IMR-90 (cell line): Measurements from ENCODE around the gene WNT7B. TPM values are rescaled to one million over a fixed set of nuclear protein-coding genes. Genes with fewer than 3 reads are reported as not detected.

Source experiments
- ATAC-seq: fragments of 200-7000 bp; cut with Tn5 transposase; 2 replicates; pipeline ENCODE4 v1.9.1; 2020; ENCODE audit warnings: low read depth, mild to moderate bottlenecking, moderate library complexity
- BruUV-seq: library from RNA; stranded (reverse); fragments of 400-500 nt; replicated peaks from 2 replicates; lab custom pipeline; 2021; lab: Mats Ljungman, UMichigan
- CTCF ChIA-PET: fragments of 300-600 bp; formaldehyde crosslinking; extraction: SDS; loops from one replicate; lab custom pipeline; 2021; ENCODE audit warnings: antibody characterized with exemption; lab: Yijun Ruan, JAX
- POLR2A ChIA-PET: fragments of 300-600 bp; sonication (Branson Sonifier 250); formaldehyde crosslinking; loops from one replicate; lab custom pipeline; 2022; ENCODE audit warnings: antibody characterized with exemption; ENCODE audit not compliant: unreplicated experiment; lab: Charles Lee
- DNase-seq: peaks from one replicate; pipeline ENCODE4 v3.0.0; 2013
- H2AFZ ChIP-seq: replicated peaks from 2 replicates; pipeline ENCODE3; 2013; ENCODE audit warnings: low read length, mild to moderate bottlenecking; ENCODE audit not compliant: poor library complexity
- H2AK5ac ChIP-seq: 2 replicates; pipeline ENCODE4 v1.6.1; 2013; ENCODE audit warnings: low read depth, low read length, inconsistent platforms
- H2AK9ac ChIP-seq: replicated peaks from 2 replicates; pipeline ENCODE3; 2013; ENCODE audit warnings: mild to moderate bottlenecking, low read depth, low read length, moderate library complexity; ENCODE audit not compliant: poor library complexity
- H2BK120ac ChIP-seq: 2 replicates; pipeline ENCODE4 v1.6.1; 2013; ENCODE audit warnings: low read depth, low read length, inconsistent platforms
- H2BK15ac ChIP-seq: 3 replicates; pipeline ENCODE4 v1.6.1; 2013; ENCODE audit warnings: low read depth, low read length, inconsistent platforms
- H2BK20ac ChIP-seq: 2 replicates; pipeline ENCODE4 v1.6.1; 2013; ENCODE audit warnings: low read depth, mild to moderate bottlenecking, inconsistent platforms, low read length, moderate library complexity
- H2BK5ac ChIP-seq: 2 replicates; pipeline ENCODE4 v1.6.1; 2013; ENCODE audit warnings: mild to moderate bottlenecking, low read depth, low read length, inconsistent platforms; ENCODE audit not compliant: poor library complexity, severe bottlenecking
- H3K14ac ChIP-seq: replicated peaks from 2 replicates; pipeline ENCODE4 v1.6.1; 2013; ENCODE audit warnings: low read depth, low read length, inconsistent platforms
- H3K18ac ChIP-seq: 2 replicates; pipeline ENCODE4 v1.6.1; 2013; ENCODE audit warnings: low read depth, low read length, control low read depth
- H3K23ac ChIP-seq: 2 replicates; pipeline ENCODE4 v1.6.1; 2013; ENCODE audit warnings: low read depth, low read length, inconsistent platforms
- H3K27ac ChIP-seq: 2 replicates; pipeline ENCODE4 v1.5.1; 2013; ENCODE audit warnings: mild to moderate bottlenecking, control low read depth, low read length; ENCODE audit not compliant: insufficient read depth
- H3K27me3 ChIP-seq: 2 replicates; pipeline ENCODE4 v1.6.1; 2013; ENCODE audit warnings: low read length; ENCODE audit not compliant: control insufficient read depth, insufficient read depth
- H3K36me3 ChIP-seq: 2 replicates; pipeline ENCODE4 v1.6.1; 2013; ENCODE audit warnings: low read length, mixed read lengths; ENCODE audit not compliant: control insufficient read depth, insufficient read depth
- H3K4ac ChIP-seq: 2 replicates; pipeline ENCODE4 v1.6.1; 2013; ENCODE audit warnings: low read depth, low read length, inconsistent platforms
- H3K4me1 ChIP-seq: 2 replicates; pipeline ENCODE4 v1.6.1; 2013; ENCODE audit warnings: low read length, mixed read lengths; ENCODE audit not compliant: control insufficient read depth, insufficient read depth
- H3K4me2 ChIP-seq: 2 replicates; pipeline ENCODE4 v1.6.1; 2013; ENCODE audit warnings: low read depth, mild to moderate bottlenecking, control low read depth, low read length, moderate library complexity
- H3K4me3 ChIP-seq: 2 replicates; pipeline ENCODE4 v1.5.1; 2013; ENCODE audit warnings: low read depth, mild to moderate bottlenecking, control low read depth, low read length, moderate library complexity; ENCODE audit not compliant: insufficient read depth
- H3K56ac ChIP-seq: 2 replicates; pipeline ENCODE4 v1.6.1; 2013; ENCODE audit warnings: low read length, inconsistent platforms; ENCODE audit not compliant: insufficient read depth; ENCODE audit errors: extremely low read depth
- H3K79me1 ChIP-seq, 2 experiments: 2 replicates each; pipeline ENCODE4 v1.6.1; 2013; ENCODE audit warnings: low read length in 2 of 2, inconsistent platforms in 1 of 2, low read depth in 1 of 2
- H3K9ac ChIP-seq: 2 replicates; pipeline ENCODE4 v1.6.1; 2013; ENCODE audit warnings: low read depth, low read length, control low read depth
- H3K9me1 ChIP-seq: 2 replicates; pipeline ENCODE4 v1.6.1; 2013; ENCODE audit warnings: low read length, inconsistent platforms; ENCODE audit not compliant: insufficient read depth
- H3K9me3 ChIP-seq: 2 replicates; pipeline ENCODE4 v1.6.1; 2013; ENCODE audit warnings: low read length; ENCODE audit not compliant: control insufficient read depth, insufficient read depth
- H4K20me1 ChIP-seq: 2 replicates; pipeline ENCODE4 v1.6.1; 2013; ENCODE audit warnings: low read length, inconsistent platforms; ENCODE audit not compliant: insufficient read depth
- H4K5ac ChIP-seq: 2 replicates; pipeline ENCODE4 v1.6.1; 2013; ENCODE audit warnings: mild to moderate bottlenecking, low read depth, low read length, control low read depth
- H4K8ac ChIP-seq, 2 experiments: 2 replicates each; pipeline ENCODE4 v1.6.1; 2013; ENCODE audit warnings: low read depth in 2 of 2, low read length in 2 of 2, control low read depth in 1 of 2, inconsistent platforms in 1 of 2
- H4K91ac ChIP-seq: 2 replicates; pipeline ENCODE4 v1.6.1; 2013; ENCODE audit warnings: low read depth, low read length, inconsistent platforms; ENCODE audit not compliant: insufficient read depth
- BHLHE40 ChIP-seq: fragments of 150-350 bp; IDR thresholded peaks from 2 replicates; pipeline ENCODE4 v1.6.1; 2016; ENCODE audit warnings: mild to moderate bottlenecking, low read depth, low read length
- MXI1 ChIP-seq: IDR thresholded peaks from 2 replicates; pipeline ENCODE4 v1.6.1; 2012; ENCODE audit warnings: low read depth, mild to moderate bottlenecking, low read length, moderate library complexity, borderline replicate concordance
- NFE2L2 ChIP-seq: fragments of 150-350 bp; IDR thresholded peaks from 2 replicates; pipeline ENCODE4 v1.6.1; 2016; ENCODE audit warnings: low read depth, mild to moderate bottlenecking, low read length
- RAD21 ChIP-seq: IDR thresholded peaks from 2 replicates; pipeline ENCODE4 v1.6.1; 2012; ENCODE audit warnings: low read length, improper control_type of control experiment
- RCOR1 ChIP-seq: IDR thresholded peaks from 2 replicates; pipeline ENCODE4 v1.6.1; 2012; ENCODE audit warnings: mild to moderate bottlenecking, low read length, improper control_type of control experiment; ENCODE audit not compliant: insufficient replicate concordance
- SMC3 ChIP-seq: fragments of 150-350 bp; IDR thresholded peaks from 2 replicates; pipeline ENCODE4 v1.6.1; 2016; ENCODE audit warnings: low read depth, mild to moderate bottlenecking, antibody characterized with exemption, low read length, moderate library complexity
- WGBS, 2 experiments: methylation state at CpG; one replicate each; pipeline versions ENCODE4 v1.1.5 to v1.1.7; 2013; ENCODE audit warnings: missing lambda C conversion rate in 2 of 2; ENCODE audit not compliant: insufficient read length in 1 of 2; ENCODE audit errors: extremely low coverage in 2 of 2; 5-methylcytosine and 5-hydroxymethylcytosine counted together
- dilution Hi-C: fragments of 300-500 bp; cut with HindIII; formaldehyde crosslinking; loops from one replicate; pipeline ENCODE4 v1.14.3; 2018; ENCODE audit warnings: low sequenced_read_pairs; ENCODE audit not compliant: unreplicated experiment
- in situ Hi-C: fragments of 300-500 bp; cut with MboI; formaldehyde crosslinking; loops from 3 replicates; pipeline ENCODE4 v1.14.3; 2019; ENCODE audit warnings: low sequenced_read_pairs, inconsistent platforms, mixed read lengths
- intact Hi-C: fragments of 100-400 bp; cut with micrococcal nuclease; formaldehyde crosslinking; loops from 2 replicates; pipeline ENCODE4 v1.10.0; 2022
- polyA plus RNA-seq, 3 experiments: library from polyadenylated mRNA; depleted of rRNA; stranded (reverse); fragments of >200 nt; gene quantifications; 2 replicates each; pipeline ENCODE4 v1.2.3, GENCODE V29; 2012; ENCODE audit warnings: low replicate concordance in 1 of 3
- total RNA-seq: library from RNA; depleted of rRNA; stranded (reverse); fragments of >200 nt; gene quantifications from 2 replicates; pipeline ENCODE4 v1.2.3, GENCODE V29; 2012
- TF ChIP-seq, protein P1 (sequence below): fragments of 150-350 bp; IDR thresholded peaks from 2 replicates; pipeline ENCODE4 v1.6.1; 2016; ENCODE audit warnings: low read depth, mild to moderate bottlenecking, low read length, moderate library complexity, borderline replicate concordance
- TF ChIP-seq, protein P2 (sequence below): fragments of 150-350 bp; IDR thresholded peaks from 2 replicates; pipeline ENCODE4 v1.6.1; 2017; ENCODE audit warnings: mild to moderate bottlenecking, antibody characterized with exemption, low read length, low read depth
- TF ChIP-seq, protein P3 (sequence below): conservative IDR thresholded peaks from 2 replicates; pipeline ENCODE4 v1.5.1; 2012; ENCODE audit warnings: mild to moderate bottlenecking, low read depth, low read length, improper control_type of control experiment

Gene WNT7B
- total and polyA plus RNA-seq, 2 of the 4 experiments (the other 2 are of a cell fraction) = under 0.01 to 0.15 TPM

DNA sequence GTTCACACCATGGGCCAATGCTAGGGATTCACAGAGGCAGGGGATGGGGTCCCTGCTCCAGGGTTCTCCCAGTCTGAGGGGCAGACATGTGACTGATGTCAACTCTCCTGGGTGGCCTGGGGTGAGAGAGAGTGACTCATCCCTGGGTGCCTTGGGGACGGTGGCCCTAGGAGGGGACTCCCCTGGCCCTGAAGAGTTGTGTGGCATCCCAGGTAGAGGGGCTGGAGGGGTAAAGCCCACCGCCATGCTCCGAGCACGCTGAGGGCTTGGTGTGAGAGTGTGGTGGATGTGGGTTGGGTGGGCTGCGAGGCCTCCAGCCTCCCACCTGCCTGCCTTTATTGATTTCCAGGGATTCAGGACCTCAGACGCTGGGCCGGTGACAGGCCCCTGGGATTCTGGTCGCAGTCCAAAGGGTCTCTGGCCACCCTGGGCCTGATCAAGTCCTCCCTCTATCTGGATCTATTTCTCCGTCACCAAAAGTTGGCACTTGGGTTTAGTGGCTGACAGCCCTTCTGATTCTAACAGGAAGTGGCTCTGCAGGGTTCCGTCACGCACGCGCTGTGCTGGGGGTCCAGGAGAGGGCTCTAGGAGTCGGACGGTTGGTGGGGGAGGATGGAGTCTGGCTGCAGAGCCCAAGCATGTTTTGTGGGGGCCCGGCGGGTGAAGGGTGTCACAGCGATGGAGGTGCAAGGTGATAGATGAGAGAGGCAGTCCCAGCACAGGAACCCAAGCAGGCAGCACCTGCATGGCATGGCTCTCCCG lies 27.3 kb upstream of the WNT7B start (continued):
- no peak for TF ChIP-seq RCOR1

DNA sequence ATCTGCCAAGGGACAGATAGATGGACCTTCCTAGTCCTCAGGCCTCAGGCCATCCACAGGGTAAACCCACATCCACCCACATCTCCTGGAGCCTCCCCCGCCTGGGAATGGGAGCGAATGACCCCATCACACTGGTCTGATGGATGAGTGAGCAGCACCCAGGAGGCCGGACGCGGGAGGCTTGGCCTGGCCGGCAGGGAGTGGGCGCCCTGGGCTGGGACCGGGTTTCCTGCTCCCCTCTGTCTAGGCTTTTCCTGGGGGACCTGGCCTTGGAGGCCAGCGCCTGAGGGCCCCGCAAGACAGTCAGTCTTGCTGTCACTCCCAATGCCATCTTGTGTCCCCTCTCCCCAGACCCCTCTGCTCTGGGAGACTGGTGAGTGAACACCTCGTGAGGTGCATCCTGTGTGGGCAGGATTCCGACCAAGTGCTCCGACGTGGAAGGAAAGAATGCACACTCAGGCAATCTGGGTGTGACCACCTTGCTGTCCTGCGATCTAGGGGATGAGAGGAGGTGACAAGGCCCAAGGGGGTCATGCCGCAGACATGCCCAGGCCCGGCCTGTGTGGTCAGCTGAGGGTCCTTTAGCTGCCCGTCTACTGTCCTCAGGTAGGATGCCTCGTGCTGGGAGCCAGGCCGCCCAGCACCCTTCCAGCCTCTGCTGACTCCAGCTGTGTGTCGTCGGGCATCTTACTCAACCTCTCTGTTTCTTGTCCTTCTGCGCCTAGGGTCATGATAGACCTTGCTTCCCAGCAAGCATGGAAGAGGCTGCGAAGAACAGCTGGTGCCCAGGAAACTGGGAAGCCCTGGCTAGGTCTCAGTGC lies 26.5 kb upstream of the WNT7B start:
- 94% methylated on average over 9 of the region's 24 CpGs; no CpG with 5 or more reads in 1 of the 2 experiments for WGBS, 2 experiments
- BruUV-seq = no TSS peak
- Histone ChIP-seq H2AK5ac (peak overlapping the region; percentile 96), H2BK120ac (peak overlapping the region; percentile 82), H4K91ac (peak overlapping the region; percentile 96), H2AK9ac (peak overlapping the region; percentile 83), H3K79me1 (peaks cover 0 to 8% of the 10 kb centered on the region in 2 experiments; a peak in 1 of 4 replicates), H3K27me3 (no peaks in the 10 kb centered on the region), H2BK5ac (peak overlapping the region; percentile 87), H2BK20ac (peak overlapping the region; percentile 92), H2BK15ac (peak overlapping the region; percentile 99), H4K20me1 (no peaks in the 10 kb centered on the region), H3K4me1 (peaks cover 36% of the 10 kb centered on the region), H3K4ac (peak overlapping the region; percentile 80), H3K18ac (peak overlapping the region; percentile 55; the same call in 1 of the 2 replicates), H3K27ac (peak overlapping the region; percentile 12; the same call in 1 of the 2 replicates), H3K4me2 (no peak overlapping the region), H3K56ac (0 out of 2 replicates have a peak overlapping the region, but pooled peaks have one; percentile 6), H4K8ac (peak overlapping the region; percentile 71 to 91; a peak in 3 of 4 replicates), H3K23ac (peak overlapping the region; percentile 60; the same call in 1 of the 2 replicates), H3K4me3 (no peak overlapping the region), H4K5ac (peak overlapping the region; percentile 79), H3K9me3 (no peaks in the 10 kb centered on the region), H3K14ac (peak overlapping the region; percentile 42), H3K9me1 (peaks cover 13% of the 10 kb centered on the region), H3K9ac (no peak overlapping the region), H2AFZ (peak overlapping the region; percentile 91), H3K36me3 (no peaks in the 10 kb centered on the region)
- POLR2A ChIA-PET = no interaction called here
- dilution Hi-C loops (no loop called here), intact Hi-C loops (no loop called here), in situ Hi-C loops (no loop called here)
- no peak for DNase-seq
- CTCF ChIA-PET = no interaction called here
- ATAC-seq = no peak
- TF ChIP-seq, protein P1, sequence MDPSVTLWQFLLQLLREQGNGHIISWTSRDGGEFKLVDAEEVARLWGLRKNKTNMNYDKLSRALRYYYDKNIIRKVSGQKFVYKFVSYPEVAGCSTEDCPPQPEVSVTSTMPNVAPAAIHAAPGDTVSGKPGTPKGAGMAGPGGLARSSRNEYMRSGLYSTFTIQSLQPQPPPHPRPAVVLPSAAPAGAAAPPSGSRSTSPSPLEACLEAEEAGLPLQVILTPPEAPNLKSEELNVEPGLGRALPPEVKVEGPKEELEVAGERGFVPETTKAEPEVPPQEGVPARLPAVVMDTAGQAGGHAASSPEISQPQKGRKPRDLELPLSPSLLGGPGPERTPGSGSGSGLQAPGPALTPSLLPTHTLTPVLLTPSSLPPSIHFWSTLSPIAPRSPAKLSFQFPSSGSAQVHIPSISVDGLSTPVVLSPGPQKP = no peak
- TF ChIP-seq NFE2L2 (no peak), SMC3 (no peak), BHLHE40 (no peak), MXI1 (no peak), RAD21 (no peak), RCOR1 (no peak)
- TF ChIP-seq, protein P2, sequence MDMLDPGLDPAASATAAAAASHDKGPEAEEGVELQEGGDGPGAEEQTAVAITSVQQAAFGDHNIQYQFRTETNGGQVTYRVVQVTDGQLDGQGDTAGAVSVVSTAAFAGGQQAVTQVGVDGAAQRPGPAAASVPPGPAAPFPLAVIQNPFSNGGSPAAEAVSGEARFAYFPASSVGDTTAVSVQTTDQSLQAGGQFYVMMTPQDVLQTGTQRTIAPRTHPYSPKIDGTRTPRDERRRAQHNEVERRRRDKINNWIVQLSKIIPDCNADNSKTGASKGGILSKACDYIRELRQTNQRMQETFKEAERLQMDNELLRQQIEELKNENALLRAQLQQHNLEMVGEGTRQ = no peak
- TF ChIP-seq, protein P3, sequence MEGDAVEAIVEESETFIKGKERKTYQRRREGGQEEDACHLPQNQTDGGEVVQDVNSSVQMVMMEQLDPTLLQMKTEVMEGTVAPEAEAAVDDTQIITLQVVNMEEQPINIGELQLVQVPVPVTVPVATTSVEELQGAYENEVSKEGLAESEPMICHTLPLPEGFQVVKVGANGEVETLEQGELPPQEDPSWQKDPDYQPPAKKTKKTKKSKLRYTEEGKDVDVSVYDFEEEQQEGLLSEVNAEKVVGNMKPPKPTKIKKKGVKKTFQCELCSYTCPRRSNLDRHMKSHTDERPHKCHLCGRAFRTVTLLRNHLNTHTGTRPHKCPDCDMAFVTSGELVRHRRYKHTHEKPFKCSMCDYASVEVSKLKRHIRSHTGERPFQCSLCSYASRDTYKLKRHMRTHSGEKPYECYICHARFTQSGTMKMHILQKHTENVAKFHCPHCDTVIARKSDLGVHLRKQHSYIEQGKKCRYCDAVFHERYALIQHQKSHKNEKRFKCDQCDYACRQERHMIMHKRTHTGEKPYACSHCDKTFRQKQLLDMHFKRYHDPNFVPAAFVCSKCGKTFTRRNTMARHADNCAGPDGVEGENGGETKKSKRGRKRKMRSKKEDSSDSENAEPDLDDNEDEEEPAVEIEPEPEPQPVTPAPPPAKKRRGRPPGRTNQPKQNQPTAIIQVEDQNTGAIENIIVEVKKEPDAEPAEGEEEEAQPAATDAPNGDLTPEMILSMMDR = no peak
